Frontal cortex (tissue), 4 donors: ENCODE data around the gene USB1. TPM values are rescaled to one million over a fixed set of nuclear protein-coding genes. Genes with fewer than 3 reads are reported as not detected.

Source experiments
- DNase-seq, 2 donors: peaks; one replicate each; pipeline ENCODE4 v3.0.0; 2012; ENCODE audit warnings: low spot score in 2 of 2
- FAIRE-seq: peaks from 2 replicates; lab custom pipeline; 2012; peaks lifted over from hg19 to GRCh38; lab: Jason Lieb, UNC
- total RNA-seq: library from RNA; depleted of rRNA; stranded (reverse); fragments of >200 nt; gene quantifications from one replicate; pipeline ENCODE4 v1.2.3, GENCODE V29; 2014
- donor health status: control.
- donor health status: control.
- donor health status: control.

The USB1 gene
- total RNA-seq, 1 donor from 2014 or later = 3.7 TPM

DNA sequence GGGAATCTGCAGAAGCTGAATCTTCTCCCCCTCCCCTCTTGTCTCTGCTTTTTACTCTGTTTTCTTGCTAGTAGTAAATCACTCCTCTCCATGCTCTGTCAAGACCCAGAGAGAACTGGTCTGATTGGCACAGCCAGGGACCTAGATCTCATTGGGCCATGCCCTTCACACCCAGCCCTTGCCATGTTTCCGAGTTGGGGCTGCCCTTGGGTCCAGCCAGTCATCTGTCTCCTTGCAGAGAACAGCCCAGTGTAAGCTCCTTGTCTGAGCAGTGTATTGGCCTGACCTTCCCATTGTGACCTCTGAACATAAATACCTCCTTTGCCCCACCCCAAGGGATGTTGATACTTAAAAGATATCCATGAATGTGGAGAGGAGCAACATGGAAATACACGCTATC lies 28.2 kb downstream of the USB1 start:
- FAIRE-seq = no peak

DNA sequence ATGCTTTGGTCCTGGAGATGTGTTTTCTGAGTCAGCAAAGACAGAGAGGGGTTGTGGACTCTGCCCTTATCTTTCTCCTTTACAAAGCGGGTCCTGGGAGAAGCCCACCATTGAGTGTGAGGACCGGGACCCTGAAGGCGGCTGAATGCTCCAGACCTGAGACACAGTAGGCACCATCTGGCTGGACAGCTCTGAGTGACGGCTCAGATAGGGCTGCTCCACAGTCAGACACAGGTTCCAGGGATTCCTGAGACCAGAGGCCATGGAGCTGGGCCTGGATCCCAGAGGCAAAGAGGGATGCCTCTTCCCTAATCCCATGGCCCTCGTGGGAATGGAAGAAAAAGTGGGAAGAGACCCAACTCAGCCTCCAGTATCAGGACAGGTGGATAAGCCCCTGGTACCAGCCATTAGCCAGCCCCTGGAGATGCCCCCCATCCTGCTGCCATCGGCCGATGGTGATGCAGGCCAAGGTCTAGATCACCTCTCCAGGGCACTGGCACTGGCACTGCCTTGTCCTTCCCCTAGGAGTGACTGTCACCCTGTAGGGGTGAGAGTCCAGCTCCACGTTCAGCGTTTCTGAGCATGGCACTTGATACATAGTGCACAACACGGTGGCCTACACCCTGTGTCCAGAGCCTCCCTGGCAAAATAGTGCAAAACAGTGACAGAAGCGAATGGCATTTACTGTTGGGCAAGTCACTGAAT lies 29.1 kb downstream of the USB1 start:
- no peak for DNase-seq
- FAIRE-seq = no peak

More for the DNA sequence above, 28.2 kb downstream of the USB1 start:
- DNase-seq = no peak

DNA sequence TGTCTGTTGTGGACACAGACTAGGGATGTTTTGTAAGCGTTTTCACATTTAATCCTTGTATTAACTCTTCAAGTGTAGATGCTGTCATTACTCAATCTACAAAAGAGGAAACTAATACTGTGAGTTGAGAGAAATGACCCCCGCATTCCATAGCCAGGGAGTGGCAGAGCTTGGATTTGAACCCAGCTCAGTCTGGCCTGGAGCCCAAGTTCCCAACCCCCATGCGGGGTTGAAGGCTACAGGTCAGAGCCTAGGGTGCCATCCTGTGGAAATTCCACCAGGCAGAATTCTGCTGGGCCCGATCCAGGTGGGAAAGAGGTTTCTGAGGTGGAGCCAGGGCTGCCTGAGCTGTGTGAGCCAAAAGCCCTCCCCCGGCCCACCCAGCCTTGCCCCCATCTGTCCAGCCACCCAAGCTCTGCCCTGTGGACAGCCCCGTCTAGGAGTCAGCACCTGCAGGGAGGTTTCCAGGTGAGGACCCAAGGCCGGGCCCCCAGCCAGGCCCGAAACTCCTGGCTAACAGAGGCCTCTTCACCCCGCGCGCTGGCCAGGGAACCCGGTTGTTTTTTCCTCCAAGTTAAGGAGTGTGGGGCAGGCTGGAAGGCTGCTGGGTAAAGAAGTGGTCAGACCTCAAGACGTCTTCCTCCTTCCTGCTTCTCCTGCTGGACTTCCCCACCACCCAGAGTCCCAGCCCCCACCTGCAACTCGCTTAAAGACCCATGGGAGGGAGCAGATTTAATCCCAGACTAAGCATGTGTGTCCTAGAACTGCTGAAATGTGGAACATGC lies 30.0 kb downstream of the USB1 start:
- peak in 1 of 2 donors; percentile 19 for DNase-seq
- FAIRE-seq = no peak

DNA sequence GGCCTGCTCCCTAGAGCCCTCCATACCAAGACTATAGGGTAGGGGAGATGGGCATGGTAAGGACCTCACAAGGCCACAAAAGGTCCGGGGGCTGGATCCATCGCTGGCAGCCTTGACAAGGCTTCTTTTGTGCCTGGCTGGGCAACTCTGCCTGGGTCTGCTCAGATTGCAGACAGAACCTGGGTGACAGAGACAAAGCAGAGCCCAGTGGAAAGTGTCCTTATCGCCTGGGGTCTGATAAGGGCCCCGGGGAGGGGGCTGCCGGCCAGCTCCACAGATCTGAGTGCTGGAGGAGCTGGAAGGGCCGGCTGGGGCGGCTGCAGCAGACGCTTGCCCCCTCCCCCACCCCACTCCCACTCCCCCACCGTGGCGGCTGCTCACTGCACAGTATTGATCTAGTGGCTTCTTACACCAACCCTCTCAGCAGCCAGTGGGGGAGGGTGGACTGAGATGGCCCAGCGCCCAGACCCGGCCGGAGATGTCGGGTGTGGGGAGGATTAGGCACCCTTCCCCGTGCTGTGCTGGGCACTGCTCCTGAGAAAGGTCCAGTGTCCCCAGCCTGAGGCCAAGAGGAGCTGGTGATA lies 31.6 kb downstream of the USB1 start:
- no peak for FAIRE-seq
- DNase-seq = no peak

DNA sequence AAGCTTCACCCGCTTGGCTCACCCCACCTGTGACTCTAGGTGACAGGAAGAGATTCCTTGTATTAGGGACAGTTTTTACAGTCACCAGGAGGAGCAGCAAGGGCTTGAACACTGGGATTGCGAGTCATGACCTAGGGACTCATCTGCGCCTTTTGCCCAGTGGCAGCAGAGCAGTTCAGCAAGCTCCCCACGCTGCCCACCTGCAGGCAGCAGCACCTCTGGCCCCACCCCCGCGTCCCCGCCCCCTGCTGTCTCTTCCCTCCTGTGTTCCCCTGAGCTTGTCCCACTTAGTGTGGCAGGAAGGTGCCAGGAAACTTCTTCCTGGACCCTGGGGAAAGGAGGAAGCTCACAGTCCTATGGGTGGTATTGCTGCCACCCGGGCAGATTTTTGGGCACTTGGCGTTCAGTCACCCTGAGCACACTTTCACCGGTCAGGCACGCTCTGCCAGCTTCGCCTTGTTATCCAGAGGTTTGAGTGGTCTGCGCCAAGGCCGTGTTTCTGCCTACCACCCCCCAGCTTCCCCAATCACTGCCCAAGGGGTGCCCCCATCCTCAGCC lies 33.0 kb downstream of the USB1 start:
- no peak for DNase-seq
- no peak for FAIRE-seq

DNA sequence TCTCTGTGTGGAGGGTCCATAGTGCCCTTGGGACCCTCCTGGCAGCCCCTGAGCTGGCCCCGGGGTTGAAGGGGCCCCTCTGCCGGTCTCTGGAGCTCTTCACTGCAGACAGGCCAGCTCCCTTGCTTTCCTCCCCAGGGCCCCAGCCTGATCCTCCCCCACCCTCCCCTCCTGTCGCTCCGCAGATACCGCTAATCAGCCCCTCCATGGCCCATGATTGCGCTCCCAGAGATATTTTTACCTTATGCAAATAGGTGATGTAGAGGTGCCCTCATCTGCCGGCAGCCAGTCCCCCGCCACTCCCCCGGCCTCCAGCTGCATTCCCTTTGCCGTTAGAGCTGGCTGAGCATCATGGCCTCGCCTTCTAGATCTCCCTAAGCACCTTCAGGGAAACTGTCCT lies 33.6 kb downstream of the USB1 start:
- FAIRE-seq (no peak), DNase-seq (no peak)

DNA sequence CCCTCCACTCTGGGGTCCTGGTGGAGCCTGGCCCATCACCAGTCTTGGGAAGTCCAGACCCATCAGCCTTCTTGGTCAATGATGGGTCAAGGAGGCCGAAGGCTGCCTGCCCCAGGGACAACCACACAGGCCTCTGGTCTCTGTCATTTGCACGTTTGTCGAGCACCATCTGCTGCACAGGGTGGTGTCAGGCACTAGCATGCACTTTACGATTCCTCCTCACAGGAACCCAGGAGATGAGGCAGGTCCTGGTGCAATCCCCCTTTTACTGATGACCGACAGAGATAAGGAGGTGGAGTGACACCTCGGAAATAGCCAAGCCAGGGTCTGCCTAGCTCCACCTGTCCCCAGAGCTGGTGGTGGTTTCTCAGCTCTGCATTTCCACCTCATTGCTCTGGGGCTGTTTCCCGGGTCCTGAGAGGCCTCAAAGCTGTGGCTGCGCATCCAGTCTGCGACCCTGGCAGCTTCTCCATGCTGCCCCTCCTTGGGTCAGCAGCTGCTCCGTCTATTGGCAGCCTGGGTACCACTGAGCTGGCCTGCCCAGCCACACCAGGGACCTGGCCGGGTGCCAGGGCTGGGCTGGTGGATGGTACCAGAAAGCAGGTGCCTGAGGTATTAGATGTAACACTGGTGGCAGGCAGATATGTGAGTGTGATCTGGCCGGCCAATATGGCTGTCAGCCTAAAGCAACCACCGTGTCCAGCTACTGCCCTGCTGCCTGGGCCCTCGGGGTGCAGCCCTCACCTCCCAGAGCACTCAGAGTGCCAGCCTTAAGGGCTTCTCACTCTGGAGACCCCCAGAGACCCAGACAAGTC lies 34.4 kb downstream of the USB1 start:
- no peak for FAIRE-seq

DNA sequence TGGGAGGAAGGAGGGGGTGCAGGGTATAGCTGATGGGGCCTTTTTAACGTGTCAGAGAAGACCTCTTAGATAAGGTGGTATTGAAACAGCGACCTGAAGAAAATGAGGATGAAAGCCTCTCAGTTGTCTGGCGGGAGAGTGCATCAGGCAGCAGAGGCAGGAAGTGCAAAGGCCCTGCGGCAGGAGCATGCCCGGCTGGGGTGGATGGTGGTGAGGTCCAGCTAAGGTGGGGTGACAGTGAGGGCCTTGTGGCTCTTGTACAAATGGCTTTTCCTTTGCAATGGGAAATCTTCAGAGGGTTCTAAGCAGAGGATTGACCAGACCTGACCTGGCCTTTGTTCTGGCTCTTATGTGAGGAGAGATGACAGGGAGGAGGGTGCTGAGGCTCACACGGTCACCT lies 35.7 kb downstream of the USB1 start:
- no peak for DNase-seq
- FAIRE-seq = no peak

More for the DNA sequence above, 34.4 kb downstream of the USB1 start:
- no peak for DNase-seq

DNA sequence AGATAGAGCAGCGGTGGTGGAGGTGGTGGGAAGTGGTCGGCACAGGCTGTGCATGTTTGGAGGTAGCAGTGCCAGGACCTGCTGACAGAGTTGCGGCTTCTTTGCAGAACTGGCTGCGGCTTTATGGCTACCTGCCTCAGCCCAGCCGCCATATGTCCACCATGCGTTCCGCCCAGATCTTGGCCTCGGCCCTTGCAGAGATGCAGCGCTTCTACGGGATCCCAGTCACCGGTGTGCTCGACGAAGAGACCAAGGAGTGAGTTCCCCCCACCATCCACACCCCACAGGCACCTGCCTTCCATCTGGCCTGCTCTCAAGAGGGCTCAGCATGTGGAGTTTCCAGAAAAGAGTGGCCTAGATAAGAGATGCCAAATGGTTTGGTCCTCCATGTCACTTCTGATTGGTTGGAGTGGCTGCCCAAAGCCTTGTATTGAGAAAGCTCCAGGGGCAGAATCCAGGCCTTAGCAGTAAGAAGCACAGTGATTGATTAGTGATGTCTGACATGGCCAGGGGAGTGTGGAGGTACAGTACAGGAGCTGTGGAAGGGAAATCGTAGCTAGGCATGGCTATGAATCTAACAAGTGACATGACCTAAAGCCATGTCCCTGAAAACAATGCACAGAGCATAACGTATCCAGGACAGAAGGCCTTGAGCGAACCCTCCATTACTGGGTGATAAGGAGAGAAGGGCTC lies 36.3 kb downstream of the USB1 start:
- DNase-seq (no peak), FAIRE-seq (no peak)

DNA sequence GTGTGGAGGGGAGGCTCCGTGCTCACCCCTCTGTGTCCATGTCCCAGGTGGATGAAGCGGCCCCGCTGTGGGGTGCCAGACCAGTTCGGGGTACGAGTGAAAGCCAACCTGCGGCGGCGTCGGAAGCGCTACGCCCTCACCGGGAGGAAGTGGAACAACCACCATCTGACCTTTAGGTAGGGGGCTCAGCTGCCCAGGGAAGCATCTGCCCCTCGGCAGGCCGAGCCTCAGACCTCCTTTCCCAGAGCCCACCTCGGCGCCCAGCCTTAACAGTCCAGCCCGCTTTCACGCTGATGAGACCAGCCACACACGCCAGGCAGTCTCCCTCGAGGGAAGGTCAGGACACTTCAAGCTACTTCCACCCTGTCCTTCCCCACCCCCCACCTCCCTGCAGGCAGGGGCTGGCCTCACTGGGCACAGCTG lies 37.0 kb downstream of the USB1 start:
- FAIRE-seq = no peak

DNA sequence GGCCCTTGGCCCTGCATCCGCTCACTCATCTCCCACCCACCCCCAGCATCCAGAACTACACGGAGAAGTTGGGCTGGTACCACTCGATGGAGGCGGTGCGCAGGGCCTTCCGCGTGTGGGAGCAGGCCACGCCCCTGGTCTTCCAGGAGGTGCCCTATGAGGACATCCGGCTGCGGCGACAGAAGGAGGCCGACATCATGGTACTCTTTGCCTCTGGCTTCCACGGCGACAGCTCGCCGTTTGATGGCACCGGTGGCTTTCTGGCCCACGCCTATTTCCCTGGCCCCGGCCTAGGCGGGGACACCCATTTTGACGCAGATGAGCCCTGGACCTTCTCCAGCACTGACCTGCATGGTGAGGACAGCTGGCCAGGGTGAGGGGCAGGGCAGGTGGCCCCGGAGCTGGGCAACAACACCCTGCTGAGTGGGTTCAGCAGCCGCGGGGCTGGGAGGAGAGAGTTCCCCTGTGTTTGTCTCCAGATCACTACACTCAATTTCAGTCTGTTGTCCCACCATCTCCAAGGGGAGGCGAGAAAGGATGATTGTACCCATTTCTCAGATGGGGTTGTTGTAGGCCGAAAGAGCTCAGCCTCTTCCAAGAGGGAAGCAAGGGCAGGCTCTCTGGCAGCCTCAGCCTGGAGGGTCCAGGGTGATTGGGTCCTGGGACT lies 38.8 kb downstream of the USB1 start:
- no peak for FAIRE-seq
- DNase-seq = no peak

More for the DNA sequence above, 37.0 kb downstream of the USB1 start:
- DNase-seq = no peak

DNA sequence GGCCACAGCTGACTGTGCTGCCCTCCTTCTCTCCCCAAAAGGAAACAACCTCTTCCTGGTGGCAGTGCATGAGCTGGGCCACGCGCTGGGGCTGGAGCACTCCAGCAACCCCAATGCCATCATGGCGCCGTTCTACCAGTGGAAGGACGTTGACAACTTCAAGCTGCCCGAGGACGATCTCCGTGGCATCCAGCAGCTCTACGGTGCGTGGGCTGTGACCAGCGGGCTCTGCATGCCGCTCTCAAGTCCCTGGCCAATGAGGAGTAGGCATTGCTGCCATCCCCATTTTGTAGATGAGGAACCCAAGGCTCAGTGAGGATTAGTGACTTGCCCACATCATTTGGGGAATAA lies 39.3 kb downstream of the USB1 start:
- no peak for DNase-seq
- no peak for FAIRE-seq

DNA sequence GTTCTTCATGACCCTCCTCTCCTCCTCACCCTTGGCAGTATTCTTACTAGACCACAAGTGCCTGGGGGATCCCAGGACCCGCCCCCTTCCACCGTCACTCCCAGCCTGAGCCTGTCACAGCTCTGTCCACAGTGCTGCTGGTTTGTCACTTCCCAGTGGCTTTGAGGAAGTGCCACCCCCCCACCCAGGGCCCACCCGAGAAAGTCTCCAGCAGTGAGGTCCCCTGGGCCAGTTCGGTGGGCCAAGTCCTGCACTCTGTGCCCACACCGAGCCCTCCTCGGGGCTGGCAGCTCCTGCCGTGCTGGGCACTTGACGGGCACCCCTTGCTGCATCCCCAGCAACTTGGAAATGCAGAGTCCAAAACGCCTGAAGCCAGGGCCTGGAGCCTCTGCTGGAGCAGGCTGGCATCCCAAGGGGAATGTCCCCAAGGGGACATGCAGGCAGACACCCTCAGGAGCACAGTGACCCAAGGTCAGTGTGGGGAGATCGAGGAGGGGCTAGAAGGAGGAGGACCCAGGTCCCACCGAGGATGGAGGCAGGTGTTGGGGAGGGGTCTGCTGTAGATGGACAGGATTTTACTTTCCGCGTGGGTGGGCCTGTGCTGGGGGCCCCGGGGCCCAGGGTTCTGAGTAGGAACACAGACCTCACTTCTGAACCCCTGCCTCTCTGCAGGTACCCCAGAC lies 39.9 kb downstream of the USB1 start:
- no peak for FAIRE-seq

DNA sequence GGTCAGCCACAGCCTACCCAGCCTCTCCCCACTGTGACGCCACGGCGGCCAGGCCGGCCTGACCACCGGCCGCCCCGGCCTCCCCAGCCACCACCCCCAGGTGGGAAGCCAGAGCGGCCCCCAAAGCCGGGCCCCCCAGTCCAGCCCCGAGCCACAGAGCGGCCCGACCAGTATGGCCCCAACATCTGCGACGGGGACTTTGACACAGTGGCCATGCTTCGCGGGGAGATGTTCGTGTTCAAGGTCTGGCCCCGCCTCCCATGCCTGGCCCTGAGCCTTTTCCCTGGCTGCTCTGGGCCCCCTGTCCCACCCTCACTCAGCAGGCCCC lies 40.4 kb downstream of the USB1 start:
- FAIRE-seq (no peak), DNase-seq (no peak)

More for the DNA sequence above, 39.9 kb downstream of the USB1 start:
- no peak for DNase-seq

DNA sequence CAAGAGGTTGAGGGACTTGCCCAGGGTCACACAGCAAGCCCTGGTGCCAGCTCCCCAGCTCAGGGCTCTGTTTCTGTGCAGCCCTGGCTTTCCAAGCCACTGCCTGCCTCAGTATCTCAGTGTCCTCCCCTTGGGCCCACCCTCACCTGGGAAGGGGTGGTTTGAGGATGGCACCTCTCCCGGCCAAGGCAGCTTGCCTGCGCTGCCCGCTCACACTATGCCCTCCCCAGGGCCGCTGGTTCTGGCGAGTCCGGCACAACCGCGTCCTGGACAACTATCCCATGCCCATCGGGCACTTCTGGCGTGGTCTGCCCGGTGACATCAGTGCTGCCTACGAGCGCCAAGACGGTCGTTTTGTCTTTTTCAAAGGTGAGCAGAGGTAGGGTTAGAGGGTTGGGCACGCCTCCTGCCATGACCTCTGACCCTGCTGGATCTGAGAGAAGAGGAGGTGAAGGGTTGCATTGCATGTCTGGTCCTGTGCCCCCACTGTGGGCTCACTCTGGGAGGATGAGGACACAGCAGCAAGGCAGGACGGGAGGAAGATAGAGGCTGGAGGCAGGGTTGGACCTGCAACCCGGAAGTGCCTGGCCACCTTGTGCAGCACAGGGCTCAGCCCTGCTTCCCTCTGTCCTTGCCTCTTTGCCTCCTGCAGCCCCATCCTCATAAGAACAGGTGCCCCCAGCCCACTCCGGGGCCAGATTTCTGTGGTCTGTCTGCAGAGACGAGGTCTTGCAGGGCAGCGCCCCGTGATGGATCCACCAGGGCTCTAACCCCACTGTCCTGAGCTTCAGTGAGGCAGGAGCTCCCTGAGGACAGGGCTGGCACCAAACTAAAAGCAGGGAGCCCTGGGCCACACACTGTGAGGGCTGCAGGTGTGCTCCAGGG lies 41.0 kb downstream of the USB1 start:
- no peak for FAIRE-seq
- DNase-seq = peak in 1 of 2 donors; percentile 21

DNA sequence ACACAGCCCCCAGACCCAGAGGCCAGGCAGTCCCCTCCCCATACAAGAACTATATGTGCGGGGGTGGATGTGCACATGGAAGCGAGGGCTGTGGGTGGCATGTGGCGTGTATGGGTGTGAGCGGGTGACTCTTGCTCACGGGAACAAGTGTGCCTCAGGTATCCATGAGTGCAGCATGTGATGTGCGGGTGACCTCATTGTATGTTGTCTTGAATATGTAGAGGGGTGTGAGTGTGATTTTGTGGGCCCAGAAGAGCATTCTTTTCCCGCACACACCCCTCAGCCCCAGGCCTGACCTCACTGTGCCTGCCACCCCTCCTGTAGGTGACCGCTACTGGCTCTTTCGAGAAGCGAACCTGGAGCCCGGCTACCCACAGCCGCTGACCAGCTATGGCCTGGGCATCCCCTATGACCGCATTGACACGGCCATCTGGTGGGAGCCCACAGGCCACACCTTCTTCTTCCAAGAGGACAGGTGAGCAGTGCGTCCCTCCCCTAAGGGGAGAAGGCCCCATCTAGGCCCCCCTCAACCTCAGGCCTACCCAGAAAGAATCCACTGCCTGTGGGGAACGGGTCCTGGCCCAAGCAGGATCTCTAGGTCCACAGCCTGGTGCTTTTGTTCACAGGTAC lies 41.8 kb downstream of the USB1 start:
- FAIRE-seq = no peak

DNA sequence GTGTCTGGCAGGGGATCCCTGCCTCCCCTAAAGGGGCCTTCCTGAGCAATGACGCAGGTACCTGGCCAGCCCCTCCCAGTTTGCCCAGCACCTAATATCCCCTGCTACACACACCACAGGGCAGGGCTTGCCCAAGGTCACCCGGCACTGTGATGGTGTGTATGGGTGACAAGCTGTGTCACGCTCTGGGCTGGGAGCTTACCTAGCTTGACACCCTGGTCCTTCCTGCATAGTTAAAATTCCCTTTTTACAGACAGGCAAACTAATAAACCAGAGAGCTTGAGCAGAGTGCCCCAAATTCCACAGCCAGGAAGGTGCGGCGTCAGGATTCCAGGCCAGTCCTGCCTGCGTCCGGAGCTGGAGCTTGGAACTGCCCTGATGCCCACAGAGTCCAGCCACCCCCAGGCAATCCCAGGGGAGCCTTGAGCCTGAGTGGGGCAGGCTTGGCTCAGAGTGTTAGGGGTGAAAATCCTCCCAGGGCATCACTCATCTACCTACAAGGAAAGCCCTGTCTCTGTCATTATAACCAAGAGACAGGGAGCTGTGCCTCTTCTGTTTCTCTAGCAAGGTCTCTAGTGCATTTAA lies 42.5 kb downstream of the USB1 start:
- FAIRE-seq (no peak), DNase-seq (peak in 1 of 2 donors; percentile 21)

More for the DNA sequence above, 41.8 kb downstream of the USB1 start:
- peak in 1 of 2 donors; percentile 22 for DNase-seq
